Stimulated activated CD4-positive, alpha-beta T cell treated with anti-CD3 and anti-CD28 coated beads, Interleukin-12 subunit alpha, Interleukin-12 subunit beta, amount 100 ng/mL, for 48 hours (primary cell): ENCODE measurements around the gene NXNL1.
"Not testable (repeated sequence)": the region's sequence is repeated elsewhere in the genome, so short reads cannot be mapped to it uniquely, and the experiment has no call there.

Experiments
- DNase-seq, 3 donors: peaks; one replicate each; pipeline ENCODE4 v3.0.0-alpha.2; 2020; ENCODE audit warnings: low read depth in 2 of 3, low spot score in 1 of 3

NXNL1 gene

GRCh38 chr19:17460372-17461230 lies at the start of gene NXNL1:
Gene NXNL1, minus strand, starts transcription at chr19:17460926. Its CDS starts 57 bp downstream, at chr19:17460869.
- DNase-seq: no peak

DNA sequence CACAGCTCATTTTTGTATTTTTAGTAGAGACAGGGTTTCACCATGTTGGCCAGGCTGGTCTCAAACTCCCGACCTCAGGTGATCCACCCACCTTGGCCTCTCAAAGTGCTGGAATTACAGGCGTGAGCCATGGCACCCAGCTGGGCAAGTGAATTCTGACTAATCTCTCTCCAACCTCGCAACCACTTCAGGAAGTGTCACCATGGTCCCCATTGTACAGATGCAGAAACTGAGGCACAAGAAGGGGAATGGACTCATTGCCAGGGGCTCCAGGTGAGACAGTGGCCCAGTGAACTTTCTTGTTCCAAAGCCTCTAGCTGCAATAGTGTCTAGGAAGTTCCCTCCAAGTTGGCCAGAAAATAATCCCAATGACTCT lies 47.8 kb upstream of the NXNL1 start:
- DNase-seq: not testable (repeated sequence)

- DNase-seq: no peak
These were observed 46.0 kb upstream of the NXNL1 start for GRCh38 chr19:17506745-17507144.

- DNase-seq: no peak
These were observed 44.5 kb upstream of the NXNL1 start for GRCh38 chr19:17505223-17505622.

GRCh38 chr19:17504456-17504855 lies 43.7 kb upstream of the NXNL1 start:
- DNase-seq: no peak

DNA sequence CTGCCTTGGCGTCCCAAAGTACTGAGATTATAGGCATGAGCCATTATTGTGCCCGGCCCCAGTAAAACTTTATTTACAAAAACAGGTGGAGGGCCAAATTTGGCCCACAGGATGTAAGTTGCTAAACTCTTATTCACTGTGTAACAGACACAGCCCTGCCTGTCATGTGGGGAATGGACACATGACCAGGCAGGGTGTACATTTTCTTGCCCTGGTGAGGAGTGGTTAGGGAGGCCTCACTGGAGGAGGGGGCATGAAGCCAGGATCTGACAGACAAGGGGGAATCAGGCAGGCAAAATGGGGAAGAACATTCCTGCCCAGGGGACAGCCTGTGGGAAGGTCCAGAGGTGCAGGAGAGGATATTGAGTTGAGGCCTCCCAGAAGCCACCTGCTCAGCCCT lies 43.3 kb upstream of the NXNL1 start:
- no peak for DNase-seq

- DNase-seq: no peak
These were observed 42.5 kb upstream of the NXNL1 start for GRCh38 chr19:17503240-17503639.

- no peak for DNase-seq
These were observed 39.9 kb upstream of the NXNL1 start for GRCh38 chr19:17500447-17501198.

DNA sequence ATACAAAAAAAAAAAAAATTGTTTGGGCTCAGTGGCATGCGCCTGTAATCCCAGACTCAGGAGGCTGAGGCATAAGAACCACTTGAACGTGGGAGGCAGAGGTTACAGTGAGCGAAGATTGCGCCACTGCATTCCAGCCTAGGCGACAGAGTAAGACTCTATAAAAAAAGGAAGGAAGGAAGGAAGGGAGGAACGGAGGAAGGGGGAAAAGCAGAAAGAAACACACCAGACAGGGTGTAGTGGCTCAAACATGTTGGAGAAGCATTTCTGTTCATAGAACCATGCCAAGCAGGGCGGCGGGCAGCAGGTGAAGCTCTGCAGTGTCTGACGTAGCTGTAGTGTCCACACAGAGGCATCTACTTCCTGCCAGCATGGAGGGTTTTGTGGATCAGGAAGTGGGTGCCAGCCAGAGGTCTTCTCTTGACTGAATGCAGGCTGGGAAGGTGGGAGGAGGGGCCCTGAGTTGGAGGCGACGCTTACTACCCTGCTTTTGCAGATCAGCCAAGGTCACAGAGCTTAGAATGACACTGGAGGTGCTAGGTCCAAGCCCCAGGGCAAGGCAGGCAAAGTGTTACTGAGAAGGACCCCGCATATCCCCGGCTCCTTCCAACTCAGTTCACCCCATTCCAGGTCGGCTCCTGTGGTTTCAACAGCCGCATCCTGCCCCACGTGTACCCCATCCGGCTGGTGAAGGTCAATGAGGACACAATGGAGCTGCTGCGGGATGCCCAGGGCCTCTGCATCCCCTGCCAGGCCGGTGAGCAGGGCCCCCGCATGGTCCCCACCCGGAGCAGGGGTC lies 39.1 kb upstream of the NXNL1 start:
- DNase-seq: no peak

DNA sequence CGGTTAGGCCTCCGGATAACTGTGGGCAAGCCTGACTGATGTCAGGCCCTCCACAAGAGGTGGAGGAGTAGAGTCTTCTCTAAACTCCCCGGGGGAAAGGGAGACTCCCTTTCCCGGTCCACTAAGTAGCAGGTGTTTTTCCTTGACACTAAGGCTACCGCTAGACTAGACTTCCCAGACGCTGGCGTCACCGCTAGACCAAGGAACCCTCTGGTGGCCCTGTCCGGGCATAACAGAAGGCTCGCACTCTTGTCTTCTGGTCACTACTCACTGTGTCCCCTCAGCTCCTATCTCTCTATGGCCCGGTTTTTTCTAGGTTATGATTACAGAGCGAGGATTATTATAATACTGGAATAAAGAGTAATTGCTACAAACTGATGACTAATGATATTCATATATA lies 38.3 kb upstream of the NXNL1 start:
- DNase-seq: not testable (repeated sequence)

GRCh38 chr19:17497149-17497798 lies 36.5 kb upstream of the NXNL1 start:
- DNase-seq: no peak

- peak; percentile 73 to 86 (median 77) for DNase-seq
These were observed 35.7 kb upstream of the NXNL1 start for GRCh38 chr19:17496337-17496997.

GRCh38 chr19:17495639-17496296 lies 35.0 kb upstream of the NXNL1 start:
- no peak for DNase-seq

DNA sequence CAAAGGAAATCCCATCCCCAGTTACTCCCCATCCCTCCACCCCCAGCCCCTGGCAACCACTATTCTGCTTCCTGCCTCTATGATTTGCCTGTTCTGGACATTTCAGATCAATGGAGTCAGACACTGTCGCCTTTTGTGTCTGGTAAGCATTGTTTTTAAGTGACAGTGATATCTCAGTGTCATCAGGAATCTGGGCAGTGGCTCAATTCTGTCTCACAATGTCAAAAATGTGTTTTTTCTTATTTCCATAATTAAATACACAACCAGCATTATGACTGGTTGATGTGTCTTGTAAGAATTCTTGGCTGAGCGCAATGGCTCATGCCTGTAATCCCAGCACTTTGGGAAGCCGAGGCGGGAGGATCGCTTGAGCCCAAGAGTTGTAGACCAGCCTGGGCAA lies 30.6 kb upstream of the NXNL1 start:
- no peak for DNase-seq

GRCh38 chr19:17490411-17490810 lies 29.7 kb upstream of the NXNL1 start:
- DNase-seq: no peak

GRCh38 chr19:17489392-17490030 lies 28.8 kb upstream of the NXNL1 start:
- no peak for DNase-seq

- DNase-seq: peak; percentile 71 to 80 (median 72)
These were observed 28.1 kb upstream of the NXNL1 start for GRCh38 chr19:17488593-17489391.

GRCh38 chr19:17487284-17488121 lies 26.8 kb upstream of the NXNL1 start:
- no peak for DNase-seq
